Measurements from ENCODE around the gene GCHFR. TPM values are rescaled to one million over a fixed set of nuclear protein-coding genes. Genes with fewer than 3 reads are reported as not detected.

The GCHFR gene
- total and polyA plus RNA-seq, 2 of the 4 experiments (the other 2 are of a cell fraction), result 2.3 to 6.5 TPM

GRCh38 chr15:40772014-40772413 is 8.1 kb downstream of the GCHFR start:
- no peak overlapping the region for H4K5ac ChIP-seq (ENCODE audit: low read depth, low read length)
- no peak overlapping the region for H2AFZ ChIP-seq (replicated peaks; ENCODE audit: low read length, poor library complexity)
- H4K8ac ChIP-seq (ENCODE audit: low read depth in 2 of 2, low read length in 2 of 2), result no peak overlapping the region
- H4K20me1 ChIP-seq (ENCODE audit: insufficient read depth, low read length), result no peaks in the 10 kb centered on the region
- H2BK15ac ChIP-seq (ENCODE audit: low read depth, low read length), result no peak overlapping the region
- ChIA-PET CTCF (no interaction called here), POLR2A (ENCODE audit: unreplicated experiment) (no interaction called here)
- no peak overlapping the region for H3K18ac ChIP-seq (ENCODE audit: low read depth, low read length)
- H3K4me1 ChIP-seq (ENCODE audit: control insufficient read depth, insufficient read depth, low read length), result peaks cover 3% of the 10 kb centered on the region
- H2BK120ac ChIP-seq (ENCODE audit: low read depth, low read length), result no peak overlapping the region
- no peak overlapping the region for H3K4ac ChIP-seq (ENCODE audit: low read depth, low read length)
- no peaks in the 10 kb centered on the region for H3K27me3 ChIP-seq (ENCODE audit: control insufficient read depth, insufficient read depth, low read length)
- H4K91ac ChIP-seq (ENCODE audit: insufficient read depth, low read depth, low read length), result no peak overlapping the region
- in situ Hi-C loops (cut with MboI; ENCODE audit: low sequenced_read_pairs), result no loop called here
- peaks cover 55% of the 10 kb centered on the region for H3K36me3 ChIP-seq (ENCODE audit: control insufficient read depth, insufficient read depth, low read length)
- H3K23ac ChIP-seq (ENCODE audit: low read depth, low read length), result no peak overlapping the region
- no peak overlapping the region for H2BK20ac ChIP-seq (ENCODE audit: low read depth, low read length)
- no peak overlapping the region for H3K27ac ChIP-seq (ENCODE audit: insufficient read depth, low read length)
- H3K9ac ChIP-seq (ENCODE audit: low read depth, low read length), result no peak overlapping the region
- WGBS, 2 experiments (ENCODE audit: extremely low coverage in 2 of 2, insufficient read length in 1 of 2), result 97% methylated on average over 6 of the region's 13 CpGs; no CpG with 5 or more reads in 1 of the 2 experiments
- ATAC-seq (ENCODE audit: low read depth) (no peak), DNase-seq (no peak)
- TF ChIP-seq USF2 (IDR thresholded peaks at IDR 0.05; ENCODE audit: low read depth, low read length) (no peak), RFX5 (IDR thresholded peaks at IDR 0.05; ENCODE audit: low read depth, low read length) (no peak), NFE2L2 (IDR thresholded peaks at IDR 0.05; ENCODE audit: low read depth, low read length) (no peak), POLR2A (IDR thresholded peaks at IDR 0.05; ENCODE audit: low read depth, low read length) (no peak), CHD1 (IDR thresholded peaks at IDR 0.05; ENCODE audit: low read depth, low read length) (no peak), MAFK (IDR thresholded peaks at IDR 0.05; ENCODE audit: low read depth, low read length) (no peak), BHLHE40 (IDR thresholded peaks at IDR 0.05; ENCODE audit: low read depth, low read length) (no peak), SMC3 (IDR thresholded peaks at IDR 0.05; ENCODE audit: low read depth, low read length) (no peak), MAZ (IDR thresholded peaks at IDR 0.05; ENCODE audit: borderline replicate concordance, low read depth, low read length) (no peak), RAD21 (IDR thresholded peaks at IDR 0.05; ENCODE audit: low read length) (no peak), FOS (IDR thresholded peaks at IDR 0.05; ENCODE audit: low read depth, low read length) (no peak)
- TF ChIP-seq, protein P1, sequence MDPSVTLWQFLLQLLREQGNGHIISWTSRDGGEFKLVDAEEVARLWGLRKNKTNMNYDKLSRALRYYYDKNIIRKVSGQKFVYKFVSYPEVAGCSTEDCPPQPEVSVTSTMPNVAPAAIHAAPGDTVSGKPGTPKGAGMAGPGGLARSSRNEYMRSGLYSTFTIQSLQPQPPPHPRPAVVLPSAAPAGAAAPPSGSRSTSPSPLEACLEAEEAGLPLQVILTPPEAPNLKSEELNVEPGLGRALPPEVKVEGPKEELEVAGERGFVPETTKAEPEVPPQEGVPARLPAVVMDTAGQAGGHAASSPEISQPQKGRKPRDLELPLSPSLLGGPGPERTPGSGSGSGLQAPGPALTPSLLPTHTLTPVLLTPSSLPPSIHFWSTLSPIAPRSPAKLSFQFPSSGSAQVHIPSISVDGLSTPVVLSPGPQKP (IDR thresholded peaks at IDR 0.05; ENCODE audit: borderline replicate concordance, low read depth, low read length), result no peak
- TF ChIP-seq, protein P2, sequence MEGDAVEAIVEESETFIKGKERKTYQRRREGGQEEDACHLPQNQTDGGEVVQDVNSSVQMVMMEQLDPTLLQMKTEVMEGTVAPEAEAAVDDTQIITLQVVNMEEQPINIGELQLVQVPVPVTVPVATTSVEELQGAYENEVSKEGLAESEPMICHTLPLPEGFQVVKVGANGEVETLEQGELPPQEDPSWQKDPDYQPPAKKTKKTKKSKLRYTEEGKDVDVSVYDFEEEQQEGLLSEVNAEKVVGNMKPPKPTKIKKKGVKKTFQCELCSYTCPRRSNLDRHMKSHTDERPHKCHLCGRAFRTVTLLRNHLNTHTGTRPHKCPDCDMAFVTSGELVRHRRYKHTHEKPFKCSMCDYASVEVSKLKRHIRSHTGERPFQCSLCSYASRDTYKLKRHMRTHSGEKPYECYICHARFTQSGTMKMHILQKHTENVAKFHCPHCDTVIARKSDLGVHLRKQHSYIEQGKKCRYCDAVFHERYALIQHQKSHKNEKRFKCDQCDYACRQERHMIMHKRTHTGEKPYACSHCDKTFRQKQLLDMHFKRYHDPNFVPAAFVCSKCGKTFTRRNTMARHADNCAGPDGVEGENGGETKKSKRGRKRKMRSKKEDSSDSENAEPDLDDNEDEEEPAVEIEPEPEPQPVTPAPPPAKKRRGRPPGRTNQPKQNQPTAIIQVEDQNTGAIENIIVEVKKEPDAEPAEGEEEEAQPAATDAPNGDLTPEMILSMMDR (conservative IDR thresholded peaks at IDR 0.05; ENCODE audit: low read depth, low read length), result no peak
- no peaks in the 10 kb centered on the region for H3K79me1 ChIP-seq (ENCODE audit: low read depth in 1 of 2, low read length in 2 of 2)
- no TSS peak for BruUV-seq (replicated peaks)
- H3K9me1 ChIP-seq (ENCODE audit: insufficient read depth, low read length), result no peaks in the 10 kb centered on the region
- dilution Hi-C loops (cut with HindIII; ENCODE audit: low sequenced_read_pairs, unreplicated experiment), result no loop called here
- H2BK5ac ChIP-seq (ENCODE audit: low read depth, low read length, poor library complexity, severe bottlenecking), result no peak overlapping the region
- H3K56ac ChIP-seq (ENCODE audit: extremely low read depth, insufficient read depth, low read length), result no peak overlapping the region
- H3K4me3 ChIP-seq (ENCODE audit: insufficient read depth, low read depth, low read length), result no peak overlapping the region
- no peak overlapping the region for H3K4me2 ChIP-seq (ENCODE audit: low read depth, low read length)
- H2AK5ac ChIP-seq (ENCODE audit: low read depth, low read length), result no peak overlapping the region
- no peak overlapping the region for H3K14ac ChIP-seq (replicated peaks; ENCODE audit: low read depth, low read length)
- no peak overlapping the region for H2AK9ac ChIP-seq (replicated peaks; ENCODE audit: low read depth, low read length, poor library complexity)
- no peaks in the 10 kb centered on the region for H3K9me3 ChIP-seq (ENCODE audit: control insufficient read depth, insufficient read depth, low read length)
- intact Hi-C loops (cut with micrococcal nuclease), result no loop called here

All from IMR-90 (cell line).